Thymus (tissue), 11 donors: ENCODE results near the gene NAB1. TPM values are rescaled to one million over a fixed set of nuclear protein-coding genes. Genes with fewer than 3 reads are reported as not detected.
A peak's percentile ranks its signal among the peaks of the same experiment; 100 is the strongest.

Source experiments
- DNase-seq, 9 donors: peaks; one replicate each; pipeline ENCODE4 v3.0.0-alpha.2; 2013; ENCODE audit warnings: low spot score in 9 of 9, low read depth in 6 of 9, missing footprints in 1 of 9
- H3K27ac ChIP-seq, 2 donors: one replicate each; pipeline ENCODE4 v1.5.1; 2013; ENCODE audit warnings: control low read depth in 1 of 2, low read depth in 1 of 2, low read length in 1 of 2, mild to moderate bottlenecking in 1 of 2, moderate library complexity in 1 of 2
- H3K27me3 ChIP-seq, 2 donors: one replicate each; pipeline ENCODE4 v1.5.1; 2013; ENCODE audit warnings: low read length in 1 of 2; ENCODE audit not compliant: control insufficient read depth in 2 of 2, insufficient read depth in 1 of 2
- H3K36me3 ChIP-seq, 2 donors: one replicate each; pipeline ENCODE4 v1.5.1; 2013; ENCODE audit warnings: low read length in 1 of 2, mild to moderate bottlenecking in 1 of 2, moderate library complexity in 1 of 2; ENCODE audit not compliant: control insufficient read depth in 2 of 2, insufficient read depth in 2 of 2
- H3K4me1 ChIP-seq, 2 donors: one replicate each; pipeline ENCODE4 v1.5.1; 2013; ENCODE audit warnings: low read length in 2 of 2; ENCODE audit not compliant: control insufficient read depth in 2 of 2, insufficient read depth in 2 of 2
- H3K4me3 ChIP-seq, 2 donors: one replicate each; pipeline ENCODE4 v1.5.1; 2013; ENCODE audit warnings: low read length in 2 of 2, control low read depth in 1 of 2, mild to moderate bottlenecking in 1 of 2
- H3K9me3 ChIP-seq, 2 donors: one replicate each; pipeline ENCODE4 v1.5.1; 2013; ENCODE audit warnings: low read length in 1 of 2, mild to moderate bottlenecking in 1 of 2; ENCODE audit not compliant: control insufficient read depth in 2 of 2, insufficient read depth in 1 of 2
- WGBS: extraction: QIAGEN DNeasy Blood & Tissue Kit; methylation state at CpG from one replicate; pipeline ENCODE4 v1.1.7; 2013; 5-methylcytosine and 5-hydroxymethylcytosine counted together
- polyA plus RNA-seq: library from polyadenylated mRNA; stranded (reverse); fragments of 200-250 nt; gene quantifications from one replicate; pipeline ENCODE4 v1.2.3, GENCODE V29; 2013
- total RNA-seq: library from RNA; stranded (reverse); fragments of 120-200 nt; gene quantifications from one replicate; pipeline ENCODE4 v1.2.4, GENCODE V29; 2013
- donor health status: healthy.

NAB1 gene
- total and polyA plus RNA-seq, 2 donors = 22.7 to 37.3 TPM

DNA sequence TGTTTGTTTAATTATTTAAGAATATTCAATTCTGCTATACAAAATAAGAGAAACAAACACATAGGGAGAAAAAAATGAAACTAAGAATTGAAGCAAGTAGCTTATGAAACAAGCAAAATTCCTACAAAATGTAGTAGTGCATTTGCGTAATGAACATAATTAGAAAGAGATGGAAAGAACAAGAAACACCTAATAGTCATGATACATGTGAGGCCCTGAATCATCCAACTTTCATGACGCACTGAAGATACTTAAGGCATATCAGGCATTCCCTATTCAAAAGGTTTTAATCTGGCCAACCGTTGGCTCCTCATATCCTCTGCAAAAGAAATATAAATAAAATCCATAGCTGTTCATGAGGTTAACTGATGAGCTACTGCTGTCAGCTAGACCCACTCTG is 14.5 kb upstream of the NAB1 start:
- no peaks in the 10 kb centered on the region for H3K36me3 ChIP-seq
- H3K27me3 ChIP-seq = no peaks in the 10 kb centered on the region
- no peak for DNase-seq
- H3K9me3 ChIP-seq = no peaks in the 10 kb centered on the region
- WGBS = over 99% methylated on average over 3 of the region's 3 CpGs
- no peak overlapping the region for H3K4me3 ChIP-seq
- no peaks in the 10 kb centered on the region for H3K4me1 ChIP-seq
- no peak overlapping the region for H3K27ac ChIP-seq

DNA sequence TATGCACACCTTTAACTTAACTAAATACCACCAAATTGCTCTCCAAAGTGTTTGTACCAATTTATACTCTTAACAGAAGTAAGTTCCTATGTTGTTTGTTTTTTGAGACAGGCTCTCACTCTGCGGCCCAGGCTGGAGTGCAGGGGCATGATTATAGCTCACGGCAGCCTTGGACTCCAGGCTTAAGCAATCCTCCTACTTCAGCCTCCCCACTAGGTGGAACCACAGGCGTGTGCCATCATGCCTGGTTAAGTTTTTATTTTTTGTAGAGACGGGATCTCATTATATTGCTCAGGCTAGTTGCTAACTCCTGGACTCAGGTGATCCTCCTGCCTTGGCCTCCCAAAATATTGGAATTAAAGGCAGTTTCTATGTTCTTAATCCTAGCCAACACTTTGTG is 13.1 kb upstream of the NAB1 start:
- Histone ChIP-seq H3K36me3 (no peaks in the 10 kb centered on the region), H3K4me3 (no peak overlapping the region), H3K9me3 (no peaks in the 10 kb centered on the region), H3K4me1 (no peaks in the 10 kb centered on the region), H3K27ac (no peak overlapping the region), H3K27me3 (no peaks in the 10 kb centered on the region)
- over 99% methylated on average over 4 of the region's 4 CpGs for WGBS
- DNase-seq = no peak

DNA sequence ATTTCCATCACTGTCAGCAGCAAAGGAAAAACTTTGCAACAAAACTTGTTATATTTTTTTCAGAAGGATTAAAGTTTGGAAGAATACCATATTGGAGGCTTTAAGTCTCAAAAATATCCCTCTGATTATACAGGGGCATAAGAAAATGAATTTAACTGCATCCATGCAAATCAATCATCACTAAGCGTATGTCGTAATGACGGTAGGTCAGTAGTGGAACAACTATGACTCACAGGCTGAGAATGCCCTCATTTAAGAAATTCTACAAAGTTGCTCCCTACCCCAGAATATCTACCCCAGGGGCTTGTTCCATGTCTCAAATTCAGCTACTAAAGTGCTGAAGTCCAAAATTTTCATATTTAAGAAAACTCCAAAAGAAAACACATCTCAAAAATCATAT is 12.5 kb upstream of the NAB1 start:
- Histone ChIP-seq H3K36me3 (no peaks in the 10 kb centered on the region), H3K4me1 (no peaks in the 10 kb centered on the region), H3K9me3 (no peaks in the 10 kb centered on the region), H3K4me3 (no peak overlapping the region), H3K27ac (no peak overlapping the region), H3K27me3 (no peaks in the 10 kb centered on the region)
- no peak for DNase-seq
- 95% methylated on average over 3 of the region's 3 CpGs for WGBS

DNA sequence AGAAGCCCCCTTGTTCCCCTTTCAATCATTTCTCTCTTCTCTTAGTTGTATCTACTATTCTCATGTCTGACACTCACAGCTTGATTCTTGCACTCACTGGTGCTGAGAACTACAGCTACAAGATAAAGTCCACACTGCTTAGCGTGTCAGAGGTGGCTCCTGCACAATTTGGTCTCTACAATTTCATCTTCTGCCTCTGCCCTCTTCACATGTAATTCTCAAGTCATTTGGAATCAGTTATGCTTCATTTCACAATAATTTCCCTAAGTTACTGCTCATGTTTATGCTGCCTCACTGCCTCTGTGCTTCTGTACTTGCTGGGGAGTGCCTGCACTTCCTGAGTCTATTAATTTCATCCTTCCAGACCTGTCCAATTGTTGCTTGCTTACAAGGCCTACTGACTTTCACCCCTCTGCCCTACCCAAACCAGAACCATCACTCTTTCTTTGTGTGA is 11.6 kb upstream of the NAB1 start:
- DNase-seq = no peak
- no peaks in the 10 kb centered on the region for H3K27me3 ChIP-seq
- H3K36me3 ChIP-seq = no peaks in the 10 kb centered on the region
- WGBS = 91% methylated on average over 1 of the region's 1 CpG
- no peaks in the 10 kb centered on the region for H3K4me1 ChIP-seq
- no peaks in the 10 kb centered on the region for H3K9me3 ChIP-seq
- H3K4me3 ChIP-seq = no peak overlapping the region
- no peak overlapping the region for H3K27ac ChIP-seq

DNA sequence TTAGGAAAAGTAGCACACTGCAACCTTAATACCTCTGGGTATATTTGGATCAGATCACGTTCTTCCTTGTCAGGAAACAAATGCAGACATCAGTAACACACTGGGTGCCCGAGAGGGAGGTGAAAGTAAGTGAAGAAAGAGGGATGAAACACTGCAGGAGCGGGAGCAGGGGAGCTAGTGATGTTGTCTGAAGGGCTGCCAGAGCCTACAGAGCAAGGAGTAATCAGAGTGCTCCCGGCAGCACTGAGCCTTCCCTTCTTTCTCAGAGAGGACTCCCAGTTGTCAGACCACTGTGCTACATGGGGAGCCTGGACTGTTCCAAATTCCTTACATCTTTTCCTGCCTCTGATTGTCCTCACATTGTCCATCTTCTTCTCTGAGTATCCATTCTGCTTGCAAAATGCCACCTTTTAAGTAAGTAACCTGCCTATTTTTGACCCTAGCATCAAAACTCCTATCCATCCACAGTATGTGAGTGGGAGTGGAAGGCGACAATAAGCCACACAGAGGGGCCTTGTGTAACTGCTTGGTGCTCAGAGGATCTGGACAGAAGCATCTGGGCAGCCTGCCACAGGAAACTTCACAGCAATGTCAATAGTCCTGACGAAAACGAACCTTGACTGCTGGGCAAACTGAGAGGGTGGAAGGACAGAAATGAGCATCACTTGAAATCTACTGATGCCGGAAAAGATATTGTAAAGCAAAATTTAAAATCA is 10.8 kb upstream of the NAB1 start:
- no peaks in the 10 kb centered on the region for H3K27me3 ChIP-seq
- H3K27ac ChIP-seq = no peak overlapping the region
- H3K36me3 ChIP-seq = no peaks in the 10 kb centered on the region
- H3K4me1 ChIP-seq = no peaks in the 10 kb centered on the region
- WGBS = 95% methylated on average over 8 of the region's 8 CpGs
- no peak overlapping the region for H3K4me3 ChIP-seq
- DNase-seq = no peak
- no peaks in the 10 kb centered on the region for H3K9me3 ChIP-seq

DNA sequence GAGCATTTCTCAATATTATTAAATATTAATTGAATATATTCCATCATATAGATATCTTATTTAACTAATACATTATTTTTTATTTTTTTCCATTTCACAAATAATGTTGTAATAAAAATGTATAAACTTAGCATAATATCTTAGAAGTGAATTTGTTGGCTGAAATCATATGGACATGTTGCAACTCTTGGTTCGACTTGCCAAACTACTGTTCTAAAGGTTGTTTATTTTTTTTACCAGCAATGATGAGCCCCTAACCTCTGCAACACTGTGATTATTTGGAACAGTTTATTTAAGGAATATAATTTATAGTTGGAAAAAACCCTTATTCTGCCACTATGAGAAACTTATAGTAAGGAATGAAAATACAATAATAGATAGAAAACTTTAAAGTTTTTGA is 8.8 kb upstream of the NAB1 start:
- WGBS = 94% methylated on average over 1 of the region's 1 CpG
- no peaks in the 10 kb centered on the region for H3K36me3 ChIP-seq
- no peak overlapping the region for H3K27ac ChIP-seq
- H3K27me3 ChIP-seq = no peaks in the 10 kb centered on the region
- no peaks in the 10 kb centered on the region for H3K9me3 ChIP-seq
- DNase-seq = no peak
- H3K4me1 ChIP-seq = no peaks in the 10 kb centered on the region
- no peak overlapping the region for H3K4me3 ChIP-seq

DNA sequence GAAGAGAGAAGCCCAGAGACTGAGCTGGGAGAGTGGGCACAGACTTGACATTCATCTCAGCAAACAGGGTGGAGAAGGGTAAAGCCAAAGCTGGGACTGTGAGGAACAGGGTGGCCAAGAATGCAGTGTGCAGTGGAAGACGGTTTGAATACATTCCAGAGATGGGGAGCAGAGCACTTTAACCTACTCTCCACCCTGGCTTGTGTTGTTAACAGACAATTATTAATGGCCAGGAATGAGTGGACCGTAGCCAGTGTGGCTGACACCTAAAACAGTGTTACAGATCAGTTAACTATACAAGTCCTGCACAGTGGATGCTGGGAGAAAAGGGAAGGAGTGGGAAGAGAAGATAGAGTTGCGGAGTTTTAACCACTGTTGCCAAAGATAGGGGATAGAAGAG is 7.4 kb upstream of the NAB1 start:
- H3K4me3 ChIP-seq = no peak overlapping the region
- H3K9me3 ChIP-seq = no peaks in the 10 kb centered on the region
- H3K4me1 ChIP-seq = no peaks in the 10 kb centered on the region
- DNase-seq = no peak
- H3K27ac ChIP-seq = no peak overlapping the region
- H3K36me3 ChIP-seq = no peaks in the 10 kb centered on the region
- 95% methylated on average over 3 of the region's 3 CpGs for WGBS
- H3K27me3 ChIP-seq = no peaks in the 10 kb centered on the region

DNA sequence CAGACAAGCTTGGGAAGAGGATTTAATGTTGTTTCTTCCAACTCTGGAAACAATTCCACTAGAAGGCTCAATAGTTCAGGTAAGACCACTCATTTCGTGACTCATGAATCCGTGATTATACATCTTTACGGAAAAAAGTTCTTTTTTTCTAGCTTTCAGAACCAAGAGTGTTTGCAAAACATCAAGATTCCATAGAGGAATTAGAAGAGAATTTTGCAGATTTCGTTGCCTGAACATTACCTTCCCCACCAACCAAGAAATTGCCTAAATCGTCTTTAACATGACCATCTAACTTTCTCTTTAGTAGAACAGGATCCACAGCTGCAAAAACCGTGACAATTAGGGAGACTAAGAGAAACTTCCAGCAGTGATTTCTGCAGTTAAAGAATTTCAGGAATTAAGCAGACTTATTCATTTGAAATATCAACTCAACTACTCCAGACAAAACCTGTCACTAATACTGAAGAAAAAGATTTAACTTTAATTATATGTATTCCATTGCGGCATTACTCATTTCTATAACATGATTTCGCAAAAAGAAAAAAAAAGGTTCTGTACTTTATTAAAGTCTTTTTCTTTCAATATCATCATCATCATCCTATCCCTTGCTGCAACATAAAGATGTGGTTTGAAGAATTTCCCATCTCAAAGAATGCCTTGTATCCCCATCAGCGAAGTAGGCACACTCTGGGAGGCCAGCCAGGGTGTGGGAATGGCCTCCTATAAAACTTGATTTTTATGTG is 1.9 kb upstream of the NAB1 start:
- H3K27me3 ChIP-seq = no peaks in the 10 kb centered on the region
- WGBS = 84% methylated on average over 9 of the region's 9 CpGs
- DNase-seq = no peak
- H3K27ac ChIP-seq = no peak overlapping the region
- no peak overlapping the region for H3K4me3 ChIP-seq
- H3K4me1 ChIP-seq = peaks cover 5 to 12% of the 10 kb centered on the region in 2 donors
- no peaks in the 10 kb centered on the region for H3K36me3 ChIP-seq
- peaks cover 0 to 2% of the 10 kb centered on the region in 2 donors for H3K9me3 ChIP-seq

DNA sequence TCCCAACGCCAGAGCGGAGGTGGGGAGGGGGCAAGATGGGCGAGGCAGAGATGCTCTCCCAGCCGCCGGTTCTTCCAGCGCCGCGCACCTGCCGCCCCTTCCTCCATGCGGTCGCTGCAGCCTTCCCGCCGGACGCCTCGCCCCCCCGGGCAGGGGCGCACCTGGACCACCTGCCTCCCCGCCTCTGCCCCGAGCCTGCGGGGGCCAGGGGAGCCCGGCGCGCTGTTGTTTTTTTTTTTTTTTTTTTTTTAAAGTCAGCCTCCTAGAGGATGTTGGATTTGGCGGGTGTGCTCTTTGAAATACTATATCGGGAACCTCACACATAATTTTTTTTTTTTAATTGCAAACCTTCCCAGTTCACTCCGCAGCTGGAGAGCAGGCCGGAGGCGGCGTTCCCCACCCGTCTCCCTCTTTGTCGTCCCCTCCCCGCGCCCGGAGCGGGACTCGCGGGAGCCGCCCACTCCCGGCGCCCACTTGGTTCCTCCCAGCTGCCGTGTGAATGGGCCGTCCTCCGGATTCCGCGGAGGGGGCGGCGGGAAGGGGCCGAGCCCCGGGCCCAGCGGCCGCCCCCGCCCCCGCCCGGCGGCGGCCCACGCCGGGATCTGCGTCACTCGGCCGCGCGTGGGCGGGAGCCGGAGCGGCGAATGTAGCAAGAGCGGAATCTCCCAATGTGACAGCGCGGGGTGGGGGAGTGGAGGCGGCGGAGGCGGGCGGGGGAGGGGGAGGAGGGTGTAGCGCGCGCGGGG is 421 bp upstream of the NAB1 start:
- peak overlapping the region; percentile 46 to 88 for H3K27ac ChIP-seq
- under 1% methylated on average over 78 of the region's 78 CpGs for WGBS

More for the DNA sequence above, 421 bp upstream of the NAB1 start:
- Histone ChIP-seq H3K4me3 (peak overlapping the region; percentile 52 to 71), H3K9me3 (peaks cover 0 to 2% of the 10 kb centered on the region in 2 donors), H3K4me1 (peaks cover 10 to 12% of the 10 kb centered on the region in 2 donors), H3K36me3 (no peaks in the 10 kb centered on the region), H3K27me3 (no peaks in the 10 kb centered on the region)
- DNase-seq = peak in 8 of 9 donors; percentile 27 to 86 (median 64)
